ENCODE results near the gene PPP1R14B.
A peak's percentile ranks its signal among the peaks of the same experiment; 100 is the strongest.

Gene PPP1R14B

GRCh38 chr11:64243236-64243854 lies 3.4 kb downstream of the PPP1R14B start:
- Mint-ChIP-seq H3K4me3 (peak overlapping the region; percentile 96), H3K27me3 (no peaks in the 10 kb centered on the region), H3K4me1 (peaks cover 55% of the 10 kb centered on the region), H3K27ac (ENCODE audit: low read depth) (peak overlapping the region; percentile 97), H3K9me3 (no peaks in the 10 kb centered on the region), H3K36me3 (ENCODE audit: insufficient read depth) (peaks cover 33% of the 10 kb centered on the region)
- no peak for ATAC-seq (replicated peaks; ENCODE audit: extremely low read depth, poor library complexity, severe bottlenecking)
- no peak for DNase-seq (ENCODE audit: low spot score in 2 of 2)

- Mint-ChIP-seq H3K27me3 (no peaks in the 10 kb centered on the region), H3K9me3 (no peaks in the 10 kb centered on the region), H3K36me3 (ENCODE audit: insufficient read depth) (peaks cover 31% of the 10 kb centered on the region), H3K4me3 (peak overlapping the region; percentile 96), H3K27ac (ENCODE audit: low read depth) (peak overlapping the region; percentile 97), H3K4me1 (peaks cover 39% of the 10 kb centered on the region)
- DNase-seq (ENCODE audit: low spot score in 2 of 2), result peak in 1 of 2 donors; percentile 44
- ATAC-seq (replicated peaks; ENCODE audit: extremely low read depth, poor library complexity, severe bottlenecking), result peak; percentile 58
These were observed 5.0 kb downstream of the PPP1R14B start for GRCh38 chr11:64241491-64242374.

GRCh38 chr11:64241241-64241490 lies 5.6 kb downstream of the PPP1R14B start:
- no peaks in the 10 kb centered on the region for H3K9me3 Mint-ChIP-seq
- DNase-seq (ENCODE audit: low spot score in 2 of 2) (peak; percentile 100), ATAC-seq (replicated peaks; ENCODE audit: extremely low read depth, poor library complexity, severe bottlenecking) (peak; percentile 69)
- H3K36me3 Mint-ChIP-seq (ENCODE audit: insufficient read depth), result peaks cover 31% of the 10 kb centered on the region
- H3K4me3 Mint-ChIP-seq, result peak overlapping the region; percentile 96
- peaks cover 38% of the 10 kb centered on the region for H3K4me1 Mint-ChIP-seq
- H3K27ac Mint-ChIP-seq (ENCODE audit: low read depth), result peak overlapping the region; percentile 97
- H3K27me3 Mint-ChIP-seq, result no peaks in the 10 kb centered on the region

GRCh38 chr11:64240435-64241240 lies 6.1 kb downstream of the PPP1R14B start, which contains the start of gene FKBP2:
Gene FKBP2, plus strand, starts transcription at chr11:64241095. Its CDS starts 1,293 bp downstream, at chr11:64242388.
- no peaks in the 10 kb centered on the region for H3K9me3 Mint-ChIP-seq

GRCh38 chr11:64239662-64240434 lies 6.9 kb downstream of the PPP1R14B start:
- Mint-ChIP-seq H3K9me3 (no peaks in the 10 kb centered on the region), H3K4me3 (peak overlapping the region; percentile 96), H3K36me3 (ENCODE audit: insufficient read depth) (peaks cover 27% of the 10 kb centered on the region), H3K4me1 (peaks cover 34% of the 10 kb centered on the region), H3K27me3 (no peaks in the 10 kb centered on the region), H3K27ac (ENCODE audit: low read depth) (peak overlapping the region; percentile 97)
- DNase-seq (ENCODE audit: low spot score in 2 of 2), result no peak
- no peak for ATAC-seq (replicated peaks; ENCODE audit: extremely low read depth, poor library complexity, severe bottlenecking)

More at GRCh38 chr11:64240435-64241240, 6.1 kb downstream of the PPP1R14B start, which contains the start of gene FKBP2:
- peaks cover 34% of the 10 kb centered on the region for H3K4me1 Mint-ChIP-seq
- H3K27ac Mint-ChIP-seq (ENCODE audit: low read depth), result peak within 1 kb of the TSS; percentile 97
- H3K27me3 Mint-ChIP-seq, result no peaks in the 10 kb centered on the region
- ATAC-seq (replicated peaks; ENCODE audit: extremely low read depth, poor library complexity, severe bottlenecking), result peak; percentile 67
- peaks cover 29% of the 10 kb centered on the region for H3K36me3 Mint-ChIP-seq (ENCODE audit: insufficient read depth)
- peak within 1 kb of the TSS; percentile 96 for H3K4me3 Mint-ChIP-seq
- DNase-seq (ENCODE audit: low spot score in 2 of 2), result peak; percentile 95 to 97

GRCh38 chr11:64238999-64239398 lies 7.7 kb downstream of the PPP1R14B start:
- peaks cover 27% of the 10 kb centered on the region for H3K36me3 Mint-ChIP-seq (ENCODE audit: insufficient read depth)

GRCh38 chr11:64238076-64238475 lies 8.7 kb downstream of the PPP1R14B start:
- DNase-seq (ENCODE audit: low spot score in 2 of 2) (no peak), ATAC-seq (replicated peaks; ENCODE audit: extremely low read depth, poor library complexity, severe bottlenecking) (no peak)
- H3K36me3 Mint-ChIP-seq (ENCODE audit: insufficient read depth), result peaks cover 26% of the 10 kb centered on the region
- no peaks in the 10 kb centered on the region for H3K27me3 Mint-ChIP-seq
- H3K27ac Mint-ChIP-seq (ENCODE audit: low read depth), result no peak overlapping the region
- peaks cover 26% of the 10 kb centered on the region for H3K4me1 Mint-ChIP-seq
- no peaks in the 10 kb centered on the region for H3K9me3 Mint-ChIP-seq
- H3K4me3 Mint-ChIP-seq, result no peak overlapping the region

More at GRCh38 chr11:64238999-64239398, 7.7 kb downstream of the PPP1R14B start:
- Mint-ChIP-seq H3K4me1 (peaks cover 33% of the 10 kb centered on the region), H3K9me3 (no peaks in the 10 kb centered on the region), H3K27me3 (no peaks in the 10 kb centered on the region), H3K4me3 (no peak overlapping the region), H3K27ac (ENCODE audit: low read depth) (peak overlapping the region; percentile 97)
- DNase-seq (ENCODE audit: low spot score in 2 of 2) (no peak), ATAC-seq (replicated peaks; ENCODE audit: extremely low read depth, poor library complexity, severe bottlenecking) (no peak)

GRCh38 chr11:64237484-64237951 lies 9.2 kb downstream of the PPP1R14B start:
- no peak overlapping the region for H3K27ac Mint-ChIP-seq (ENCODE audit: low read depth)
- no peak for ATAC-seq (replicated peaks; ENCODE audit: extremely low read depth, poor library complexity, severe bottlenecking)
- H3K4me3 Mint-ChIP-seq, result peak overlapping the region; percentile 20

GRCh38 chr11:64235437-64236161 lies 11.1 kb downstream of the PPP1R14B start:
- Mint-ChIP-seq H3K4me1 (peaks cover 25% of the 10 kb centered on the region), H3K9me3 (no peaks in the 10 kb centered on the region)

More at GRCh38 chr11:64237484-64237951, 9.2 kb downstream of the PPP1R14B start:
- H3K4me1 Mint-ChIP-seq, result peaks cover 24% of the 10 kb centered on the region
- peaks cover 27% of the 10 kb centered on the region for H3K36me3 Mint-ChIP-seq (ENCODE audit: insufficient read depth)
- no peaks in the 10 kb centered on the region for H3K9me3 Mint-ChIP-seq
- no peaks in the 10 kb centered on the region for H3K27me3 Mint-ChIP-seq
- DNase-seq (ENCODE audit: low spot score in 2 of 2), result no peak

GRCh38 chr11:64234647-64235379 lies 11.9 kb downstream of the PPP1R14B start:
- no peaks in the 10 kb centered on the region for H3K9me3 Mint-ChIP-seq
- H3K27ac Mint-ChIP-seq (ENCODE audit: low read depth), result peak overlapping the region; percentile 10
- H3K36me3 Mint-ChIP-seq (ENCODE audit: insufficient read depth), result peaks cover 12% of the 10 kb centered on the region
- peak; percentile 68 for ATAC-seq (replicated peaks; ENCODE audit: extremely low read depth, poor library complexity, severe bottlenecking)
- H3K27me3 Mint-ChIP-seq, result no peaks in the 10 kb centered on the region
- H3K4me3 Mint-ChIP-seq, result peak overlapping the region; percentile 77
- no peak for DNase-seq (ENCODE audit: low spot score in 2 of 2)
- peaks cover 21% of the 10 kb centered on the region for H3K4me1 Mint-ChIP-seq

More at GRCh38 chr11:64235437-64236161, 11.1 kb downstream of the PPP1R14B start:
- ATAC-seq (replicated peaks; ENCODE audit: extremely low read depth, poor library complexity, severe bottlenecking) (no peak), DNase-seq (ENCODE audit: low spot score in 2 of 2) (no peak)
- Mint-ChIP-seq H3K27me3 (no peaks in the 10 kb centered on the region), H3K36me3 (ENCODE audit: insufficient read depth) (peaks cover 14% of the 10 kb centered on the region), H3K4me3 (peak overlapping the region; percentile 77), H3K27ac (ENCODE audit: low read depth) (peak overlapping the region; percentile 10)
